NCI-H345 (cell line): ENCODE results near the gene RAD23B.
"Not testable (repeated sequence)": the region's sequence is repeated elsewhere in the genome, so short reads cannot be mapped to it uniquely, and the experiment has no call there.

Experiments used
- DNase-seq: peaks from one replicate; lab custom pipeline; 2025; lab: John Stamatoyannopoulos, UW

RAD23B gene

GRCh38 chr9:107282759-107283622 lies at the start of gene RAD23B:
RAD23B (plus strand) TSS chr9:107283279; CDS start chr9:107283630, 351 bp downstream.
- peak; percentile 98 for DNase-seq

- no peak for DNase-seq
These were observed 47.2 kb upstream of the RAD23B start for GRCh38 chr9:107235765-107236442.

- DNase-seq, result no peak
These were observed 45.2 kb upstream of the RAD23B start for GRCh38 chr9:107237873-107238272.

GRCh38 chr9:107239474-107239873 lies 43.6 kb upstream of the RAD23B start:
- no peak for DNase-seq

- no peak for DNase-seq
These were observed 42.8 kb upstream of the RAD23B start for GRCh38 chr9:107240260-107240659.

GRCh38 chr9:107242073-107243030 lies 40.7 kb upstream of the RAD23B start:
- no peak for DNase-seq

- DNase-seq, result peak; percentile 24
These were observed 39.3 kb upstream of the RAD23B start for GRCh38 chr9:107243742-107244141.

GRCh38 chr9:107246259-107247254 lies 36.5 kb upstream of the RAD23B start:
- no peak for DNase-seq

GRCh38 chr9:107248714-107249113 lies 34.4 kb upstream of the RAD23B start:
- DNase-seq, result no peak

- DNase-seq, result no peak
These were observed 33.9 kb upstream of the RAD23B start for GRCh38 chr9:107249131-107249533.

GRCh38 chr9:107249665-107250285 lies 33.3 kb upstream of the RAD23B start:
- no peak for DNase-seq

- peak; percentile 76 for DNase-seq
These were observed 31.2 kb upstream of the RAD23B start for GRCh38 chr9:107251756-107252322.

- DNase-seq, result no peak
These were observed 24.2 kb upstream of the RAD23B start for GRCh38 chr9:107258919-107259318.

GRCh38 chr9:107259751-107260313 lies 23.2 kb upstream of the RAD23B start:
- DNase-seq, result not testable (repeated sequence)

- DNase-seq, result peak; percentile 39
These were observed 22.5 kb upstream of the RAD23B start for GRCh38 chr9:107260437-107261081.

- DNase-seq, result no peak
These were observed 22.0 kb upstream of the RAD23B start for GRCh38 chr9:107261106-107261505.

GRCh38 chr9:107263289-107263688 lies 19.8 kb upstream of the RAD23B start:
- no peak for DNase-seq

- DNase-seq, result no peak
These were observed 16.3 kb upstream of the RAD23B start for GRCh38 chr9:107266624-107267368.
